ENCODE data around the gene SNAP91.

GRCh38 chr6:83514466-83514865 lies 194.4 kb downstream of the SNAP91 start:
- TF ChIP-seq CTCF (IDR thresholded peaks at IDR 0.05) (no peak), POLR2A (IDR thresholded peaks at IDR 0.05) (no peak)

Measured in ovary (tissue), 3 donors.